GM20000 (cell line): ENCODE measurements around the gene RASA3.

Experiments
- DNase-seq: peaks from one replicate; pipeline ENCODE4 v3.0.0; 2012; ENCODE audit warnings: low spot score
- TF ChIP-seq, protein P1 (sequence below): IDR thresholded peaks from 2 replicates; pipeline ENCODE4 v1.5.1; 2012; ENCODE audit warnings: mild to moderate bottlenecking, control low read depth; ENCODE audit errors: extremely low read depth, missing control alignments

Gene RASA3

DNA sequence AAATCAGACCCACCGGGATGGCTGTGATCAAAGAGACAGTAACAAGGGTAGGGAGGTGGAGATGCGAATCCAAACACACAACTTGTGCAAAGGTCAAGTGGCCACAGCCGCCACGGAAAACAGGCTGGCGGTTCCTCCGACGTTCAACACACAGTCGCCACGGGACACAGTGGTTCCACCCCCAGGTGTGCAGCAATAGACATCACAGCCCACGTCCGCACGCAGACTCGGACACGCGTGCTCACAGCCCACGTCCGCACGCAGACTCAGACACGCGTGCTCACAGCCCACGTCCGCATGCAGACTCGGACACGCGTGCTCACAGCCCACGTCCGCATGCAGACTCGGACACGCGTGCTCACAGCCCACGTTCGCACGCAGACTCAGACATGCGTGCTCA is 70.1 kb downstream of the RASA3 start:
- TF ChIP-seq, protein P1, sequence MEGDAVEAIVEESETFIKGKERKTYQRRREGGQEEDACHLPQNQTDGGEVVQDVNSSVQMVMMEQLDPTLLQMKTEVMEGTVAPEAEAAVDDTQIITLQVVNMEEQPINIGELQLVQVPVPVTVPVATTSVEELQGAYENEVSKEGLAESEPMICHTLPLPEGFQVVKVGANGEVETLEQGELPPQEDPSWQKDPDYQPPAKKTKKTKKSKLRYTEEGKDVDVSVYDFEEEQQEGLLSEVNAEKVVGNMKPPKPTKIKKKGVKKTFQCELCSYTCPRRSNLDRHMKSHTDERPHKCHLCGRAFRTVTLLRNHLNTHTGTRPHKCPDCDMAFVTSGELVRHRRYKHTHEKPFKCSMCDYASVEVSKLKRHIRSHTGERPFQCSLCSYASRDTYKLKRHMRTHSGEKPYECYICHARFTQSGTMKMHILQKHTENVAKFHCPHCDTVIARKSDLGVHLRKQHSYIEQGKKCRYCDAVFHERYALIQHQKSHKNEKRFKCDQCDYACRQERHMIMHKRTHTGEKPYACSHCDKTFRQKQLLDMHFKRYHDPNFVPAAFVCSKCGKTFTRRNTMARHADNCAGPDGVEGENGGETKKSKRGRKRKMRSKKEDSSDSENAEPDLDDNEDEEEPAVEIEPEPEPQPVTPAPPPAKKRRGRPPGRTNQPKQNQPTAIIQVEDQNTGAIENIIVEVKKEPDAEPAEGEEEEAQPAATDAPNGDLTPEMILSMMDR, result no peak
- DNase-seq, result no peak

DNA sequence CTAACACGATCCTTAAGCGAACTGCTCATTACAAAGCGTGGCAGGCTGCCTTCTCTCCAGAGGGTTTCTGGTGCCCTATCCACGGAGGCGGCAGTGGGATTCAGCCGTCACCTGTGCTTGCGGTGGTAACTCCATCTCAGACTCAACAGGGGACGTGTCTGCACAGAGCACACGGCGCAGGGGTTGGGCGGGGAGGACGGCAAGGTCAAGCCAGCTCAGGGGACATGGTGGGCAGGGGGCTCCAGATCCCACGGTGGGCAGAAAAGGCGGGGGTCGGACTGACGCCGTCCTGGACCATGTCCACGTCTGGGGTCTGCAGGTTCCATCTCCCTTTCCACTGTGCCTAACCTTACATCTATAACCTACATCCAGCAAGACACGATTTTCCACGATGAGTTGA is 70.7 kb downstream of the RASA3 start:
- TF ChIP-seq, protein P1, result no peak
- DNase-seq, result no peak

DNA sequence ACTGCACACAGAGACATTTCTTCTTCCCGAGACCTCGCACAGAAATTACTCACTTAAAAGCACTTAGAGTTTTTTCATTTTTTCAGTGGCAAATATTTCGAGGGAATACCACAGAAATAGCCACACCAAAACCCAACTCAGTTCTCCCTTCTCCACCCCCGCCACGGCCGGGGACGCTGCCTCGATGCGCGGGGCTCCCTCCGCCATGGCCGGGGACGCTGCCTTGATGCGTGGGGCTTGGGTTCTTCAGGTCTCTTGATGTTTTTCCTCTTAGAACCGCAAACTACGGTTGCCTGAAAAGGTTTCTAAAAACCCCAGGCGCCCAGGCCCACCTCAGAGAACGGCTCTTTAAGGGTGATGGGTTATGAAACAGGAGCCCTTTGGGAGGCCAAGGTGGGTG is 71.4 kb downstream of the RASA3 start:
- TF ChIP-seq, protein P1, result no peak
- no peak for DNase-seq

DNA sequence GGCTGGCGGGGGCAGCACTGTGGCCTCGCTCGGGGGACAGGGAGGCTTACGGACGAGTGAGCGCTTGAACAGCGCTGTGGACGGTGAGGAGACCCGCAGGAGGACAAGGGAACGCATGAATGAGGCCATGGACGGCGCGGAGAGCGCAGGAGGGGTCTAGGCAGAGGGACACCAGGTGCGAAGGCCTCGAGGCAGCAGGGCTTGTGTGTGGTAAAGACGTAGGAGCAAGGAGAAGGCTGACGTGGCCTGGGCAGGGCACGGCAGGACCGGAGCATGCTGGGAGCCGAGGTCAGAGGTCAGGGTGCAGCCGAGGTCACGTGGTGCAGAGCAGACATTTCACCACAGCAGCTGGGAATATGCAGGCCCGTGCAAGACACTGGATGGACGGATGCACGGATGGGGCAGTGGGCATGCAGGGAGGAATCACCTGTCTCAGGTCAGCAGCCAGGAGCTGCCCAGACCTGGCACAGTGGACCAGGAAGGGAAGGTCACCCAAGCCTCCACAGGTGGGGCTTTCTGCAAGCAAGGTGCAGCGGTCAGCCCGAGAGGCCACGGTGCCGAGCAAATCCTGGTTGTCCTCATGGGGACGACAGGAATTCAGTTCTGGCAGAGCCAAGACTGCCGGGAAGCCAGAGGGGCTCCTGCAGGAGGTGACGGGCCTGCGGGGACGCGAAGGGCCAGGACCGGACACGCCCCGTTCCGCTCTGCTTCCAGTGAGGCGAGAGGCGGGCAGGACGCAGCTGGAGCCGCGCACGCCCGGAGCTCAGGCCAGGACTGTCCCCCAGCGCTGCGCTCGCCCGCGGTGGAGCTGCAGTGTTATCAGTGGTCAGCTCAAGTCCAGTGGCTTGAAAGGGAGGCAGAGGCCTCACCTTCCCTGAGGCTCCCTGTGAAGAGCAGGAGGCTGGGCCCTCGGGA is 72.2 kb downstream of the RASA3 start:
- TF ChIP-seq, protein P1, result no peak
- no peak for DNase-seq

DNA sequence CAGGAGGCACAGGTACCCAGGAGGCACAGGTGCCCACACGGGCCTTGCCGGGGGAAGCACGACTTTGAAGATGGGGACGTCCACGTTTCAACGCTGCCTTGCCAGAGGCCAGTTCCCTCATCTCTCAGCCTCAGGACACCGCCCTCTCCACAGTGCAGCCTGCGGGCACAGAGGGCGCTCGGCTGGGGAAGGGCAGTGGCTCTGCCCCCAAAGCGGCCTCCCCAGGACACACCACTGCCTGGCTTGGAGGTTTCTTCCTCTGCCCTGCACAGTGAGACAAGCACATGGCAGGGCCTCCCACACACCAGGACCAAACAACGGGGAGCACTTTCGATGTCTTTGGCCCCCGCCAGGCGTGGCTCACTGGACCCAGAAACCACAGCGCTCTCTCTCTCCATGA is 73.0 kb downstream of the RASA3 start:
- DNase-seq, result no peak
- TF ChIP-seq, protein P1, result no peak

DNA sequence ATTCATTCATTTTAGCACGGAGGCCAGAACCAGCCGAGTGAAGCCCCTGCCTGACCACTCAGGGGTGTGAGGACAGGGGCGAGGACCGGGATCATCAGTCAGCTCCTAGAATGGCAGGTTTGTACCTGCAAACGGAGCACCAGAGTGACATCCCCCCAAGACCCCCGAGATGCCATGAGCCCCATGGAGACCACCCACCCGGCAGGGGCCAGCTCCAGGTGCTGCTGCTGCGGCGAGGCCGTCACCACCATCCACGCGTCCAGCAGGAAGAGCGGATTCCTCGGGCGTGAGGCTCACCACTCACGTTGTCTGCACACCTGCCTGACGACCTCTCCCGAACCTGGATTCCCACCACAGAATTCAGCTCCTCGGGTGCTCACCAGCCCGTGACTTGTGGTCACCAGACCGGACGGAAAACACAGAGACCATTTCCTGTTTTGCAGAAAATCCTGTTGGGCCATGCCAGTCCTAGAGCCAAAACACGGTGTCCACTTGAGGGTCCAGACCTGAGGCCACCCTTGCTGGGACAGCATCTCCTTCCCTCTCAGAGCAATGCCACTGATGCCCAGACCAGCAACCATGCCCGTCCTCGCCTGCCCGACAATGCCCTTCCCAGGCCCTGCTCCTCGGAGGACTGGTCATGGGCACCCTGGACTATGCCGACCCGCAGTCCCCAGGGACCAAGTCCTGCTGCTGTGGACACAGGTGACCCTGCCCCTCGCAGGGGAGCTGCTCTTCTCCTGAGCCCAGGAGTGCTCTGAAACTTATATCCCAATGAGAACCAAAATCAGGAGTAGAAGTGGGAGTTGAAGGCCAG is 74.2 kb downstream of the RASA3 start:
- DNase-seq, result no peak
- TF ChIP-seq, protein P1, result no peak
